NCI-H345 (cell line): ENCODE measurements around the gene NT5DC4.
"Not testable (repeated sequence)": the region's sequence is repeated elsewhere in the genome, so short reads cannot be mapped to it uniquely, and the experiment has no call there.

Source experiments
- DNase-seq: peaks from one replicate; lab custom pipeline; 2025; lab: John Stamatoyannopoulos, UW

The NT5DC4 gene

DNA sequence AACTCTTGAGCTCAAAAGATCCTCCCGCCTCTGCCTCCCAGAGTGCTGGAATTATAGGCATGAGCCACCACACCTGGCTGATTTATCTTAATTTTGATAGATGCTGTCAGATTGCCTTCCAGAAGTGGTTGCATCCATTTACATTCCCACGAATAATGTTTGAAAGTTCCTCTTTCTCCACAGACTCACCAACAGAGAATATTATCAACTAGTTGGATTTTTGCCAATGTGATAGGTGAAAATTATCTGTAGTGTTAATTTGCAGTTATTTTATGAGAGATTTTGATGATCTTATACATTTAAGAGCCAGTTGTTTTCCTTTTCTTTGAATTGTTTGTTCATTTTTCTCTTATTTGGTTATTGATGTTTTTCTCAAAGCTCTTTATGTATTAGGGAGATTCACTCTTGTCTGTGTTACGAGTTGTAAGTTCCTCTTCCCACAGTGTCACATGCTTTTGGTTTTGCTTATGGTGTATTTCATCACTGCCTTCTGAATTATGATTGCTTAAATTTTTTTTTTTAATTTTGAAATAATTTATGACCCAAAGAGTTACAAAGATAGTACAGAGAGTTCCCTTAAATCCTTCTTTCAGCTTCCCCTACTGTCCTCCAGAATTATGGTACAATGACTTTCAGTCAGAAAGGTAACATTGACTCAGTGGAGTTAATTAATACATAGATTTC lies 20.7 kb upstream of the NT5DC4 start:
- no peak for DNase-seq

- no peak for DNase-seq
Observed at GRCh38 chr2:112701052-112701451, 19.8 kb upstream of the NT5DC4 start.

DNA sequence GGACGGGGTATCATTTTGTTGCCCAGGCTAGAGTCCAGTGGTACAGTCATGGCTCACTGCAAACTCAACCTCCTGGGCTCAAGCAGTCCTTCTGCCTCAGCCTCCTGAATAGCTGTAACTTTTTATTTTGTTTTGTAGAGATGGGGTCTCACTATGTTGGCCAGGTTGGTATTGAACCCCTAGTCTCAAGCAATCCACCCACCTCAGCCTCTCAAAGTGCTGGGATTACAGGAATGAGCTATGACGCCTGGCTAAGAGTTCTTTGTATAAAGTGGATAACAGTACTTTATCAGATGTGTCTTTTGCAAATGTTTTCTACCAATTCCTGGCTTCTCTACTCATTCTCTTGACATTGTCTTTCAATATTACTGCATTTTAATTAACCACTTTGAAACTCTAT lies 17.1 kb upstream of the NT5DC4 start:
- no peak for DNase-seq

- DNase-seq: no peak
Observed at GRCh38 chr2:112705575-112705974, 15.2 kb upstream of the NT5DC4 start.

DNA sequence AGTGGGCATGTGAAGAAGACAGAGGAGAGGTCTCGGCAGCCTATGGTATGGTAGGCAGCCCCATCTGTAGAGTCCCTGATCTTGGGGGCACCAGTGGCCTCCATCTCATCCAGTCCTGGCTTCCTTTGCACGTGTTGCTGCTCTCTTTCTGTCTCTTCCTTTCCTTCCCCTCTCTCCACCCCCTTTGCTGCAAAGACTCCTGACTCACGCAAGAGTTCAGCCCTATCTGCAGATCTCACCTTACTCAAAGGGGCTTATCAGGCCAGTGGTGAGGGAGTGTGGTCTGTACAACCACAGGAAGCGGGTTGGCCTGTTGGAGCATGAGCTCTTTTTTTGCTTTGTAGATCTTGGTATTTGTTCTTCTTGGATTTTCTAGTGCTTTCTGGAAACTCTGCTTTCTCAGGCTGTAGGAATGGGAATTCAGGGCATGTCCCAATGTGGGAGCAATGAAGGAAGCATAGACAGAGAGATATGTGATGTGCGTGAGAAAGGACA lies 14.6 kb upstream of the NT5DC4 start:
- no peak for DNase-seq

GRCh38 chr2:112706947-112707346 lies 13.9 kb upstream of the NT5DC4 start:
- not testable (repeated sequence) for DNase-seq

DNA sequence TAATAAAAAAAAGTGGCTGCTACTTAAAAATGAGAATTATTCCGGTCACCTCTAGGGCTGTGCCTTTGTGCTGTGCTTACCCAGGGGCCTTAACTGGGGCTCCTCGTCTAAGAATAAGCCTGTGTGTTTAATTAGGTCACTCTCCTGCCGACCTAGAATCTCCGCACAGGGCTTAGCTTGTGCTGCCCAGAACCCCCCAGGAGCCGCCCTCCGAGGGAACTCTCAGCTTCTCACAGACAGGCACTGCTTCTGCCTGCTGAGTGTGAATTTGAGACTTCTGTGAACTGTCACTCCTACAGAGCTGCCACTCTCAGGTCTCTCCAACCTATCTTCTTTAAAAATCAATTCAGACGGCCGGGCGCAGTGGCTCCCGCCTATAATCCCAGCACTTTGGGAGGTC lies 11.9 kb upstream of the NT5DC4 start:
- no peak for DNase-seq

DNA sequence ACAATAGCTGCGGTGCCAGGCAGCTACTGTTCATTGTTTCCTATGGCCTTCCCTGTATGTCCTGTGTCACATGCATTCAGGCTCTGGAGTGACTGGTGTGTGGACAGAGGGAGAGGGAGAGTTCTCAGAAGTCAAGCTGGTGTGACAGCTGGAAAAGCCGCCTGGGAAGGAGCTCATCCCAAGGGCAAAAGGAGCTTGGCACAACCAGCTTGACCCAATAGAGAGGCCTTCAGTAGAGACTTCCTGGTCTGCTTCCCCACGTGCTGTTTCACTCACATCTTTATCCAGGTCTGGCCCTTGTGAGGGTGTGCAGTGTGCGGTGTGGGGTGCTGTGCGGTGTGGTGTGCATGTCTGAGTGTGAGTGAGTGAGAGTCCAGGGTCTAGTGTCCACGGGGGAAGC lies 11.1 kb upstream of the NT5DC4 start:
- DNase-seq: no peak

- DNase-seq: no peak
Observed at GRCh38 chr2:112710956-112711750, 9.7 kb upstream of the NT5DC4 start.

DNA sequence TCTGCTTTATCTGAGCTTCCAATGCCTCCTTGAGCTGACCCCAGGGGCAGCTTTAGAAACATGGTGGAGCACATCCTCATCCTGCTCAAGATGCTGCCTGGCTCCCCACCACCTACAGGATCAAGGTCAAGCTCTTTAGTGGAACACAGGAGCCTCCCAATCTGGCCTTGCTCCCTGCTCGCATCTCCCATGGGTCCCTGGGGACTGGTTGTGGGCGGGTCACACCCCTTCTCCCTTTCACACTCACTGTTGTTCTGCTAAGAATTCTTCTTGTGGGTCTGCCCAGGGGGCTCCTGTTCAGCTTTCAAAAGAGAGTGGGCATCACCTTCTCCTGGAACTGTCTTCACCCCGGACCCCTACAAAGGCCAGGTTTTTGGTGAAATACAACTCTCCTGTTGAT lies 8.4 kb upstream of the NT5DC4 start:
- no peak for DNase-seq

GRCh38 chr2:112712903-112713584 lies 7.8 kb upstream of the NT5DC4 start:
- no peak for DNase-seq

DNA sequence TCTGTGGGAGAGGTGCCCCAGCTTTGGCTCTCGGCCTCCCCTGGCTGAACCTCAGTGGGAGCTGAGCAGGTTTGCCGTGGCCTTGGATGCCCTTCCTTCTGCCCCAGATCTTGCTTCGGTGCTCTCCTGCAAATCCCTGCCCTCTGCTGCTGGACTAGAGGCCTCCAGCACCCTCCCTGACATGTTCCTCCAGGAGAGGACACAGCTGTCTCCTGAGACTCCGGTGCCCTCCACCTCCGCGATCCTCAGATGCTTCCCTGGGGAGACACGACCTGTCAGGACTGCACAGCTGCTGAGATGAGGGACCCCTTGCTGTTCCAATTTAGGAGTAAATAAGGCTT lies 7.3 kb upstream of the NT5DC4 start:
- DNase-seq: no peak

GRCh38 chr2:112713926-112714325 lies 6.9 kb upstream of the NT5DC4 start:
- no peak for DNase-seq

DNA sequence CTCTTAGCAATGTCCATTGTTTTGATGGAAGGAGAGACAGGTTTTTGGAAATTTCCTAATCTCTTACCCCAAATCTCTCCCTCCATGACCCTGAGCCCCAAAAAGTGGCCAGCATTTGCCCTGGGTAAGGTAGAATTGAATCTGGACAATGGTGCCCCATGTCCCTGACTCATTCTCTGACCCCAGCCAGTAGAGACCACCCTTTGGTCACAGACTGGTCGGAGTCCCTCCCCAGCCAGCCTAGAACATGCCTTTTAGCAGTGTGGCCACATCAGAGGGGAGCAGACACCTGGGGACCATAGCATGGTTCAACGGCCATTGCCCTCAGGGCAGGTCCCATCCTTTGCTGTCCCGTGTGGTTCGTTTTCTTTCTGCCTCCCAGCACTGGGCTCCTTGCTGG lies 6.5 kb upstream of the NT5DC4 start:
- no peak for DNase-seq

- no peak for DNase-seq
Observed at GRCh38 chr2:112714836-112715631, 5.8 kb upstream of the NT5DC4 start.

DNA sequence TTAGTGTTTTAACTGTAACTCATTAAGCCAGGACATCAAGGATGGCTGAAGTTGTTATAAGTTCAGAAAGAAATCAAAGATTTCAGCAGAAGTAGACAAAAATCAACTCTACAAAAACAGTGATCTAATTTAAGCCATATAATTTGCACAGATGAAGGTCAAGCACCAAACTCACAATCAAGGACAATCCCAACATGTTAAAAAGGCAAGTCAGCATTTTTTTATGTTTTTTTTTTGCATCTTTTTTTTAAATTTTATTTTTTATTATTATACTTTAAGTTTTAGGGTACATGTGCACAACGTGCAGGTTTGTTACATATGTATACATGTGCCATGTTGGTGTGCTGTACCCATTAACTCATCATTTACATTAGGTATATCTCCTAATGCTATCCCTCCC lies 4.7 kb upstream of the NT5DC4 start:
- DNase-seq: not testable (repeated sequence)

DNA sequence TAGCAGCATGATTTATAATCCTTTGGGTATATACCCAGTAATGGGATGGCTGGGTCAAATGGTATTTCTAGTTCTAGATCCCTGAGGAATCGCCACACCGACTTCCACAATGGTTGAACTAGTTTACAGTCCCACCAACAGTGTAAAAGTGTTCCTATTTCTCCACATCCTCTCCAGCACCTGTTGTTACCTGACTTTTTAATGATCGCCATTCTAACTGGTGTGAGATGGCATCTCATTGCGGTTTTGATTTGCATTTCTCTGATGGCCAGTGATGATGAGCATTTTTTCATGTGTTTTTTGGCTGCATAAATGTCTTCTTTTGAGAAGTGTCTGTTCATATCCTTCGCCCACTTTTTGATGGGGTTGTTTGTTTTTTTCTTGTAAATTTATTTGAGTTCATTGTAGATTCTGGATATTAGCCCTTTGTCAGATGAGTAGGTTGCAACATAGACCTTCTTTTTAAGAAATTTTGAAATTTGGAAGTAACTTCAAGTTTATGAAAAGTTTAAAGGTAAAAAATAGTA lies 3.9 kb upstream of the NT5DC4 start:
- not testable (repeated sequence) for DNase-seq

GRCh38 chr2:112718863-112719370 lies 1.9 kb upstream of the NT5DC4 start:
- no peak for DNase-seq

- DNase-seq: no peak
Observed at GRCh38 chr2:112721819-112722522, 1.2 kb downstream of the NT5DC4 start.

DNA sequence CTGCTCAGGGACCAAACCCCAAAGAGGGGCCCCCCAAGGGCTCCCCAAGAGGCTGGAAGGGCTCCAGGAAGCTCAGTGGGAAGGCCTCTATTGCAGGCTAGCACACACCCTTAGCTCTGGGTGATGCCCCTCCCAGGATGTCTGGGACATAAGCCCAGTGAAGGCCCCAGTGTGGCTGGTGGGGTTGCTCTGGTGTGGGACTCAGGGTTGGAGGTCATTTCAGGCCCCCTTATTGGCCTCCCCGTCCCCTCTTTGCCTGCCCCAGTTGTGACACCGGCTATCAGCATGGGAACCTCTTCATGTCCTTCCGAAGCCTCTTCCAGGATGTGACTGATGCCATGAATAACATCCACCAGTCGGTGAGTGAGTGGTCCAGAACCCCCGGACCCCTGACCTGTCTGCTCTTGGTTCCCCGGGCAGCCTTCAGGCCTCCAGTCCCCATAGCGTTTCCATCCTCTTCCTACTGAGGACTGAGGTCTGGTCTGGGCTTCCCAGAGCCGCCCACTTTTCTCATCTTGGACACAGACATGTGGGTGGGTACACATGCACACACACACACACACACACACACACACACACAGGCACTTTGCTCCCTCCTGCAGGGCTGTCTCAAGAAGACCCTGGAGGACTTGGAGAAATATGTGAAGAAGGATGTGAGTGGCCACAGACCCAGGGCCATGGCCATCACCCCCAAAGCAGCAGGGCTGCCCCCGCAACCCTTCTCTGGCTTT lies 2.2 kb downstream of the NT5DC4 start:
- DNase-seq: no peak
